LNCAP (cell line): ENCODE measurements around the gene SMYD2.

Source experiments
- CTCF ChIP-seq: fragments of 450-650 bp; IDR thresholded peaks from 2 replicates; pipeline ENCODE4 v1.5.1; 2017; ENCODE audit warnings: mild to moderate bottlenecking

Gene SMYD2

GRCh38 chr1:214321705-214322453 is 40.9 kb downstream of the SMYD2 start:
- TF ChIP-seq CTCF = no peak

GRCh38 chr1:214324896-214325800 is 44.2 kb downstream of the SMYD2 start:
- no peak for TF ChIP-seq CTCF

- TF ChIP-seq CTCF = no peak
Measured at GRCh38 chr1:214326406-214326805, 45.4 kb downstream of the SMYD2 start.

GRCh38 chr1:214327514-214327913 is 46.6 kb downstream of the SMYD2 start:
- TF ChIP-seq CTCF = no peak

- TF ChIP-seq CTCF = peak; percentile 96
Measured at GRCh38 chr1:214328770-214329469, 48.0 kb downstream of the SMYD2 start.

GRCh38 chr1:214329470-214330220 is 48.7 kb downstream of the SMYD2 start:
- no peak for TF ChIP-seq CTCF

GRCh38 chr1:214330222-214330621 is 49.3 kb downstream of the SMYD2 start:
- no peak for TF ChIP-seq CTCF
